ENCODE data around the gene NES.

The NES gene

DNA sequence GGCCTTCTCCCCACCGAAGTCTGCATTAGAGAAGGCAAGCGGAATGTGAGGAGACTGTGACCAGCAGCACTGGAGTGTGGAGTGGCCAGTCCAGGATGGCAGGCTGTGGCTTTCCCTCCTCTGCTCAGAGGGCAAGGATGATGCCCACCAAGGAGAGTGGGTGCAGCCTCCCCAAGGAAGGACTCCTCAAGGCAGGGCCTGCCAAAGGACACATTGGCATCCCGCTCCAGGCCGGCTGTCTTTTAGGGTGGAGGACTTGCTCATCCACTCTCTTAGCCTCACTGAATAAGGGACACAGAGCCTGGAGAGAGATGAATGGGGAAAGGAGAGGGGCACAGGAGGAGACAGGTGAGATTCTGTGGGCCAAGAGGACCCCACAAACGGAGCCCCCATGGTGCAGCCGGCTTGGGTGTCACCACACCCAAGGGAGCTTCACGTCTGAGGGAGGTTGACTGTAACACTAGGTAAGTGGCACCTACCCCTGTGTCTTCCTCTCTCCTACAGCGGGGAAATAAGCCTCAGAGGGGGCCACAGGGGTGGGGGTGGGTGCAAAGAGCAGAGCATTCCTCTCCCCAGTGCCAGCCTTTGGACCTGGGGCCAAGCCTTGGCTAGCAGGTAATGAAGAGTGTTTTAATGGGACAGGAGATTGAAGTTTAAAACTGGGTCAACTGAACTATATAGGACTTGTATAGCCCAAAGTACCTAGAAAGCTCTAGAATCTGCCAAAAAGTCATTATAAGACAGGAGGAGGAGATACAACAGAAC lies 4.2 kb upstream of the NES start:
- no peak for DNase-seq

DNA sequence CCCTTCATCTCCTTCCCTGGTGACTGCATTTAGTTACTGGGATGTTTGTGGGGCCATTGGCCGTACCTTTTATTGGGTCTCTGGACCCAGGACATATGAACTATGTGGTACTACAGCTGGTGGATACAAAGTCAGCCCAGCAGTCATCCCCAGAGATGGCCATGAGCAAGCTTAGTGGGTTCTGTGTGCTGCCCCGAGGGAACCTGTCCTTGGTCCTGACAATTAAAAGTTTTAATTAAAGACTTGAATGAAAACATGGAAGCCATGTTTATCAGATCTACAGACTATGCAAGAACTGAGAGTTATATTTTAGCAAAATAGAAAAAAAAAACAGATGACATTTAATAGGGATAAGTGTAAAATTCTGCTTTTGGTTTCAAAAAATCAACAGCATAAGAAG lies 2.8 kb upstream of the NES start:
- DNase-seq: no peak

DNA sequence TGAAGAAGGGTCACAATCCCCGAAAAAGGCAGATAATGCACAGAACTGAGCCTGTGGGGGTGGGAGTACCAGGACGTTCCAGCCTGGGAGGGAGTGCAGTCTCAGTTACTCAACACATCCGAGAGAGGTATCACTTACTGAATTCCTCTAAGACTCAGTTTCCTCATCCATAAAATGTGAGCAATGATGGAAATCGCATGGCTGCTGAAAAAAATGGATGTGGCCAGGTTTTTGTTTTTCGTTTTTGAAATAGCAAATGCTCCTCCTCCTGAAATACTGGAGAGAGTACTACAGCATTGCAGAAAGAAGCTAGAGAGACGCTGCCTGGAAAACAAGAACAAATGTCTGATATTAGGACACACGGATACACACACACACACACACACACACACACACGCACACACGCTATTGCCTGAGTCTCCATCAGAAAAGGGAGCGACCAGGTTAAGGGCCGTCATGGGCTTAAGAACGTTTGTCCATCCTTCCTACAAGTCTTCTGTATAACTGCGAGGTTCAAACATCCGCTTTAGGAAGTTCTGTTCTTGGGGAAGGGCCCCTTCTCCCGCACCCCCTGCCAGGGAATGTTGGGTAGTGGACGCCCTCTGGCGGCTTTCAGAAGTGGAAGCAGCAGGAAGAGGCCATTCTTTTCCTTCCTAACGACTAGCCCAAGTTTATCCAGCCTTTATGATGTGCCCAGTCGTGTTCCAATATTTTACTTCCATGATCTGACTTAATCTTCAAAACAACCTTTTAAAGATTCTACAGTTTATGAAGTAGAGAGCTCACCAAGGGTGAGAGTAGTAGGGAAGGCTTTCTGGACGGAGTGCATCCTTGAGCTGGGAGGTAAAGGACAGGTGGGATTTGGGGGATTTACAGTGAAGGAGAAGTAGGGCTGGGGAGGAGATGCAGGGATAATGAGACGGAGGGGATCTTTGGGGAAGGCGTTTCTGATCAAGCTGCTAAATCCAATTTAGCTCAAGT lies 699 bp upstream of the NES start:
- DNase-seq: peak; percentile 45

DNA sequence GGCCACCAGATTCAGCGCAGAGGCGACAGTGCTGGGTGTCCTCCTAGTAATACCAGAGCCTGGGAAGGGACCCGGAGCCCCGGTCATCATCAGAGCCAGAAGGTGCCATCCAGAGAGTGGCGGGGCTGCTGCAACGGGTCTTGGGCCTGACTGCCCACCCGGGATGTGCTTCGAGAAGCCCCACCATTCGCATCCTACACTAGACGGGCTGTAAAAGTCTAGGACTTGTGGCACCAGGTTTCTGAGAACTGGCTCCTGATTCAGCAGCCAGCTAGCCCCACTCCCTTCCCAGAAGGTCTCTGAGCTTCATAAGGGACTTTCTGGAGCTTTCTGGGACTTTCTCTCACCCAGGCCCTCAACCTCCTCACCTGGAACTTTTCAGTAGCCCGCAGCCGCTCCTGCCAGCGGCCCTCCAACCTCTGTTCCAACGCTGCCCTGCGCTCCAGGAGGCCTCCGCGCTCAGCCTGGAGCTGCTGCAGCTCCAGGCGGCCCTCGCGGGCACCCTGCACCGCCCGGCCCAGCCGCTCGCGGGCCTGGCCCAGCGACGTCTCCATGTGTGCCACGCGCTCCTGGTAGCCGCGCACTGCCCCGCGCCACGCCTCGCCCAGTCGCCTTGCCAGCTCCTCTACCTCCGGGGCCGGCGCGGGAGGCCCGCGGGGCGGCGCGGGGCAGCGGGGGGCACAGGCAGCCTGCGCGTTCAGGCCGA lies 940 bp downstream of the NES start:
- no peak for DNase-seq

DNA sequence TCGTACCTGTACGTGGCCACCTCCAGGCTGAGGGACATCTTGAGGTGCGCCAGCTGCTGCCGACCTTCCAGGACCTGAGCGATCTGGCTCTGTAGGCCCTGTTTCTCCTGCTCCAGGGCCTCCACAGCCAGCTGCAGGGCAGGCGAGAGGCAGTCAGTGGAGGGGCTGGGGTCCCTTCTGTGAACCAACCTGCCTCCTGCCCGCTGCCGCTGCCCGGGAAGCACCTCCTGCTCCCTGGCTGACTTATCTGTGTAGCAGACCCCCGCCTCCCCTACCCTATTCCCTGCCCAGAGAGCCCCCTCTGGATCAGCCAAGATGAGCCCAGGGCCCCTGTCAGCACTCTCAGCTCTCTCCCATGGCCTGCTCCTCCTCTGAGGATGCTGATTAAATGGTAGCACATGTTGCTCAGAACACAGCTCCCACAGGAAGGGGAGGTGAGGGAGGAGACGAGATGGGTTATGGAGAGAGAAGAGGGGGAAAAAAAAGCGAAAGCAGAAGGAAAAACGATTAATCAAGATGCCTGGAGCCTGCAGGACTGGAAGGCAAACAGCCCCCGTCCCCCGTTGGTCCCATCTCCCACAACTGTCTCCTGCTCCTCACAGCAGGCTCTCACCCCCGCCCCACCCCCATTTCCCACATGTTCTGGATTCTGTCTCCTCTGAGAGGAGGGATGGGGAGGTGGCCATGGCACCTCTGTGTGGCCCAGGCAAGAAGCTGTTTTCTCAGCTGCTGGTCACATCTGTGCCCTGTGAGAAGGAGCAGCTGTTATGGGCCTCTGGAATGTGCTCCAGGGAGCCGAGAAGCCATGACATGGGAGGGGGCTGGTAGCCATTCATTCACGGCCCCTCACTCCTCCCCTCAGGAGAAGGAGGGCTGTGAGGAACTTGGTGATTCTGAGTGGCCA lies 1.7 kb downstream of the NES start:
- no peak for DNase-seq

DNA sequence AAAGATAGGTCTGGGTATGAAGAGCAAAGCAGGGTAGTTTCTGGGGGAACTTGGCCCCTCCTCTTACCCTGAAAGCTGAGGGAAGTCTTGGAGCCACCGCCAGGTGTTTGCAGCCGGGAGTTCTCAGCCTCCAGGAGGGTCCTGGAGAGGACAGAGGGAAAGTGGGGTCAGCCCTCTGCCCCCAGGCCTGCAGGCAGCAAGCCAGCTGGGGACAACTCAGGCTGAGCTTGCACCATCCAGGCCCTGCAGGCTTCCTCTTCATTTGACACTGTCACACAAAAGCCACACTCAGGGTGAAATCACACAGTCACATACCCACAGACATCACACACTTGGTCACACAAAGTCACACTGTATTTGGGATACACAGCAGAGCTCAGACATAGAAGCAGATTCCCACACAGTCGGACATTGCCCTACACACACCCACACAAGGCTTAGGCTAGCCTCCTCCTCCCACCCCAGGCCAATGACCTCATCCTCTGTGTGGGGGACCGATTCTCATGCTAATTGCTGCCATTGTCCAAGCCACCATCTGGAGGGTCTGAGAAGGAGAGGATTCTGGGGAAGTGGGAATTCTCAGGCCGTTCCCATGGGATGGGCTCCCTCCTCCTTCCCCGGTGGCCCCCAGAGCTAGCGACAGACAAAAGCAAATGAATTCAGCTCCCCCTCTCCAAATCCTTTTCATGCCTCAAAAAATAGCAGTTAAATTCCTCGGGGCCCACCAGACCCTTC lies 3.7 kb downstream of the NES start:
- DNase-seq: no peak

DNA sequence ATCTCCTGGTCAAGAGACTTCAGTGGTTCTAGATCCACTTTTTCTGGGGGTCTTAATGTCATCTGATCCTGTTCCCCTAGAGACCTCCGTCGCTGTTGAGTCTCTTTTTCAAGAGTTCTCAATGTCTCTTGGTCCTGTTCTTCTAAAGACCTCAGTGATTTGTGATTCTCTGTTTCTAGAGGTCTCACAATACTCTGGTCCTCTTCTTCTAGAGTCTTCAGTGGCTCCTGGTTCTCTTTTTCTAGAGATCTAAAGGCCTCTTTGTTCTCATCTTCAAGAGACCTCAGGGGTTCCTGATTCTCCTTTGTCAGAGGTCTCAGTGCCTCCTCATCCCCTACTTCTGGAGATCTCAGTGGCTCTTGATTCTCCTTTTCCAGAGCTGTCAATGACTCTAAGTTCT lies 5.4 kb downstream of the NES start:
- no peak for DNase-seq

DNA sequence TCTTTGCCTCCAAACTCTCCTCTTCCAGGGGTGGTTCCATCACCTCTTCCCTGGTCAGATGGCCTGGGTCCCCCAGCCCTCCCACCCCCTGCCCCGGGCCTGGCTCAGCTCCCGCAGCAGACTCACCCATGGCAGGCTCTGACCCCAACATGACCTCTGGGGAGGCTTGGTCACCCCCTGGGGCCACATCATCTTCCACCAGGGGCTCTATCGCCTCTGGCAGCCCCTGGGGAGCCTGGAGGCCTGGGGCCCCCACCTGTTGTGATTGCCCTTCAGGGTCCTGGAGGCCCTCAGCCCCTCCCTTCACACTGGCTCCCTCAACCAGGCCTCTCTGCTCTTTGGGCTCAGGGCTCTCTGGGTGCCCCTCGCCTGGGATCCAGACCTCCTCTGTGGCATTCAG lies 6.4 kb downstream of the NES start:
- DNase-seq: no peak

DNA sequence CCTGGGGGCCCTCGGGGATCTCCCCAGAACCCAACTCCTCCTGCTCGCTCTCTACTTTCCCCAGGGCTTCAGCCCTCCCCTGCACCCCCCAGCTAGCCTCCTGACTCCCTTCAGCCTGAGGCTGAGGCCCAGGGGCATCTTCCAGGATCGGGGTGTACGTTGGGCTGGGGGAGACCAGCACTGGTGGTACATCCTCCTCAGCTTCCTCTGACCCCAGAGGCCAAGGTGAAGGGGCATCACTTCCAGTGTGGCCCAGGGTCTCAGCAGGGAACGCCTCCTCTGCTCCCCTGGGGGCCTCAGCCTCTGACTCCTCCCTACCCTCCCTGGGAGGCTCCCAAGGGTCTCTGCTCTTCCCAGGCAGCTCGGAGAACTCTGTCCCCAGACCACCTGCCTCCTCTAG lies 6.8 kb downstream of the NES start:
- DNase-seq: no peak

DNA sequence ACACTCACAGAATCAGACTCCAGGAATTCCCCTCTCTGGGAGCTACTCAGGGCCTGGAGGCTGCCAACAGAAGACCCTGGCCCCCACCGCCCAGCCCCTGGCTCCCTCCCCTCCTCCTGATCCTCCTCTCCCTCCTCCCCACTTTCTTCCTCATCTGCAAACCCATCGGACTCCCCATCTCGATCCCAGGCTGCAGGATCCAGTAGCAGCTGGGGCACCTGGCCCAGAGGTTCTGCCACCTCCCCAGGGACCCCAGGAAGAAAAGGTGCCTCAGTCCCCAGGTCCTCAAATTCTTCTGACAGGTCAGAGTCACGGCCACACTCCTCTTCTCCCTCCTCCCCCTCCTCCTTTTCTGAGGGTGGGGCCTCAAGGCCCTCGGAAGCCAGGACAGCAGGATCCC lies 7.4 kb downstream of the NES start:
- DNase-seq: no peak

DNA sequence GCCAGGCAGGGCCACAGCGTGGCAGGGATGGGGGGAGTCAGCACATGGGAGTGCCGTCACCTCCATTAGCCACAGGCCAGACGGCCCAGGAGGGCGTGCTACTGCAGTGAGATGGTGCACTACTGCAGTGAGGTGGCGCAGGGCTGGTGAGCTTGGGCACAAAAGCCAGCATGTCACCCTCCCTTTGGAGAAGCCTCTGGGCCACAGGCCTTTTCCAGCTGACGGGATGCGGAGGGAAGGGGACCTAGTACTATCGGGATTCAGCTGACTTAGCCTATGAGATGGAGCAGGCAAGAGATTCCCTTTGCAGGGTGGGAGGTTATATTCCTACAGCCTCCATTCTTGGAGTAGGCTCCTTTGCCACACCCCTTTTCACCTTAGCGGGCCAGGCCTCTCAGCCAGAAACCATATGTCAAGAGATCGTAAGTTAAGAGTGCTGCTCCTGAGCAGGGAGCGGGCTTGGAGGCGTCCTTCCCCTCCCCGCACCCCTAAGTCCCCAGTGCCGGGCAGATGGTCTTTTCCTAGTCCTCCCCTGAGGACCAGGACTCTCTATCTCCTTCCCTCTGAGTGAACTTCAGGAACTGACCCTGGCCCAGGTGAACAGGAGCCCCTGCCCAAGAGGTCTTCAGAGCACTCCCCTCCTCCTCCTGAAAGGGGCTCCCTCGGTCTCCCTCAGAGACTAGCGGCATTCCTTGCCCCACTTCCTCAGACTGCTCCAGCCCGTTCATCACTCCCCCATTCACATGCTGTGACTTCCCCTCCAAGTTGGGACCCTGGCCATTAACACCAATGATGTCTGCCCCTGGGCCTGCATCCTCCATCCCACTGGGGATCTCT lies 8.2 kb downstream of the NES start:
- DNase-seq: no peak

DNA sequence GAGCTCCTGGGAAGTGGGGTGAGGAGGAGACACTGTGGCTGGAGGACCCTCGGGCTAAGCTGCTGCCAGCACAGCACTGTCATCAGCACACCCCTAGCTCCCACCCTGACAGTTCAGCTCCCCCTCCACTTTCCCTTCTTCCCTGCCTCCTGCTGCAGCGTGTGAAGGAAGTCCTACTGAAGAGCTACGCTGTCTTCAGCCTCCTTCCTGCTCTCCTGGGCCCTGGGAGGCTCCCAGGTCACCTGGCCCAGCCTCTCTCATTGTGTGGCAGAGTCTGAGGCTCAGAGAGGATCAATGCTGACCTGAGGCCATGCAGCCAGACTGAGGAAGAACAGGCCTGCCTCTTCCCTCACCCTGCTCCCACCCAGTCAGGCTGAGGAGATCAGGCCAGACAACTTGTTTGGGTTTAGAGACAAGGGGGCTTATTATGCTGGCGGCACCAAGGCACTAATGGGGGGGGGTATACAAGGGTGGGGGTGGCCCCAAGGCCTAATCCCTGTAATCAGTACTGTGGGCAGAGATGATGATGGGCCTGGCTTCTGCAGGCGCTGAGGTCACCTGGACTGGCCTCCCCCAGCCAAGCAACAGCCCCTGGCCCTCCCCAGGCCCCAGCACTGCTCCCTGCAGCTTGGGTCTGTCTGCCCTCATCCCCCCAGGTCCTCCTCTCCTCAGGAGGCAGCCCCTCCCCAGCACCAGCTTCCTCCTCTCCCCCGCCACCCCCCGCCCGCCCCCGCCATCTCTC lies 9.1 kb downstream of the NES start:
- DNase-seq: no peak

DNA sequence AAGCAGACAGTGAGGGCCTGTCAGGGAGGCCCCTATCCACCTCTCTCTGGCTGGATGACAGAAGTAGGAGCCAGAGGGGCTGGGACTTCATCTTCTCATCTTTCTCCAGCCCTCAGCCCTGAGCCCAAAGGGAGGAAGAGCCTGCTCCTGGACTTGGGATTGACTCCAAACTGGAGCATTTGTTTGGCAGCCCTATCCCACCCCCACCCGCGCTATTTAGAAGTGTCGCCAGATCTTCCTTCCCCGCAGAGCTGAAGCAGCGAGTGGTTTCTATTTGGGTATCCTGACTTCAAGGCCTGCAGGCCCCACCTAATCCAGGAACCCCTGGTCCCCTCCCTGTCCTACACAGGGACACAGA lies 9.6 kb downstream of the NES start:
- DNase-seq: no peak

DNA sequence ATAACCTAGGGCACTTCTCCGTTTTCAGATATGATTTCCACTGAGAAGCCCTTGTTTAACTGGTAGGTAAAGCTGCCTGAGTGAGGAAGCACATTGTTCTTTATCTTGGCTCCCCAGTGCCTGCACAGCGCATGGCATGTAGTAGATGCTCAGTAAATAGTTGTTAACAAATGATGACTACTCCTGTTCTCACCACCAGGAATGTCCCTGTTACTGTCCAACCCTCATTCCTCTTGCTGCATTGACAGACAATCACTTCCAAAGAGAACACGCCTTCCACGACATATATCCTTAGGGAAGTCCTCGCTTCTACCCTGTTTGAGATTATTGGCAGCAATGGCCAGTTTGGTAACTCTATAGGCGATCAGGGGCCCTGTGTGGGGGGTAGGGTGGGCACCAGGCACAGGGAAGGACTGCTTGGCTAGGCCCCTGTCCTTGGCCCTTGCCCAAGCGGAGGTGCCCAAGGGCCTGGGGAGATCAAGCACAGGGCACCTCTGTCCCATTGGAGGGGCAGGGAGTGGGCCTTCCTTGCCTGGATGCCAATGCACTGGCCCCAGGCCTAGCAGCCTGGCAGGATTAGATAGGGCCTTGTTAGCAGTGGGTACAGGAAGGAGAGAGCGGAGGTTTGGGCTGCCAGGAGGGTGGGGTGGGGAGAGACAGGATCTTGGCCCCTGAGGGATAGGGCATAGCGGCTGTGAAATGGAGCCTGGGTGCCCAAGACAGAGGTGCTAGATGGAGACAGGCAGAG lies 10.2 kb downstream of the NES start:
- no peak for DNase-seq

DNA sequence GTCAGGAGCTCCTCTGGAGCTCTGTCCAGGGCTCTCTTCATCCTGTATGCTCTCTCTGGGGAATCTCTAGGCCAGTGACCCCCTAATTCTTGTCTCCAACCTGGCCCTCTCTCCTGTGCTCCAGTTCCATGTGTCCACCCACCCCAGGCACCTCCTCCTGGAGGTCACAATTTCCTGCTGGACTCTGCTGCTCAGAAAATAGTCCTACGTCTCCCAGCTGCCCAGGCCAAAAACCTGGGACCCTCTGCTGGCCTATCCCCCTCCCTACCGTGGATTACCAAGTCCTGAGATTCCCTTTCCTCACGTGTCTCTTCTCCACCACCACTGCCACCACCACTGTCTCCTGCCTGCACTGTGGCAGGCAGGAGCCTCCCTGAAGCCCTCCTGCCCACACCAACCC lies 11.7 kb downstream of the NES start:
- no peak for DNase-seq

DNA sequence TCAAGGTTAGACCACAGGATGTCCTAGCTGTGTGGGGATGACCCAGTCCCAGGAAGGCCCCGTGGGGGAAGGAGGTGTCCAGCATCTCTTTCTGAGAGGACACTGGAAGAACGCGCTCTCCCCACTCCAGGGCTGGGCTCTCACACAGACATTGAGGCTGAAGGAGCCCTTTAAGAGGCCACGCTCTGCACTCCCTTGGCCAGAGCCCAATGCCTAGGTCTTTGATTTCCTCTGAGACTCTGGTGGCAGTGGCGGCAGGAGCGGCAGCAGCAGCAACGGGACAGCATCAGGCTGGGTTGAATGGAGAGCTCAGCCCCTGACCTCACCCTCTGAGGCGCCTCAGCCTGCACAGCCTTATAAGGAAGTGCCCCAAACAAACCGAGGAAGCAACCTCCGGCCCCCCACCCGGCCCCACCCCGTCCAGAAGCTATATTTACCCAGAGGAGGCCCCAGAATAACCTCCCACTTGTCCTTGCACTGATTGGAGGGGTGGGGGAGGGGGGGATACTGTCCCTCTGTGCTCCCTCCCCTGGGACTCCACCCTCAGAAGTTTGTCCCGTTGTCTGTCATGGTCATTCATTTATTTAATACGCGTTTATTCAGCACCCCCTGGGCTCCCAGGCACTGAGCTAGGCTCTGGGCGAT lies 12.3 kb downstream of the NES start:
- DNase-seq: peak; percentile 79

DNA sequence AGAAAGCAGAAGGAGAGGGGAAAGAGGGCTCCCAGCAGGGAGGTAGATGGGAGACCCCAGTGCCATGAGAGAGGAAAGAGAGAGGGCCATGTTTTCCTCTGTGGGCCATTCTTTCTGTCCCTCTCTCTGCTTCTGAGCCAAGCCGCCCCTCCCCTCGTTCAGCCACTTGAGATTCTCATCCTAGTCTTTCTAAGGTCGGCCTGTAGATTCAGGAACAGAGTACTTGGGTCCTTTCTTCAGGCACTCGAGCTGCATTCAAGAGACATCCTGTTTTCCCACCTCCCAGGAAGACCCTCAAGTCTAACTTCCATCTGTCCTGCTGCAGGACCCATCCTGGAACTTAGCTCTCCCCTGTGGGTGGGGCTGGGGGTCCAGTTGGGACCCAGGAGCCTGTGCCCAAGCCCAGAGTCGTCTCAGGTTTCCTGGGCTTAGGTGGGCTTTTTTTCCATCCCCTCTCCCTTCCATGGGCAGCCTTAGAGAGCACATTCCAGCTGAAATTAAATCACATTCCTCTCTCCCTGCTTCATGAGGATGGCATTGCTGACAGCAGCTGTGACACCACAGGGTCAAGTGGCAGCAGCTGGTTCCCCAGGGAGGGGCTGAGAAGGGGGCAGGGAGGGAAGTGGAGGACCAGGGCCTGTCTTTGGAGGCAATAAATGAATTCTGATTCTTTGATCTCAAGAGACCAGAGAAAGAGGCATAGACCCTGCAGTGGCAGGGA lies 13.0 kb downstream of the NES start:
- DNase-seq: peak; percentile 29

DNA sequence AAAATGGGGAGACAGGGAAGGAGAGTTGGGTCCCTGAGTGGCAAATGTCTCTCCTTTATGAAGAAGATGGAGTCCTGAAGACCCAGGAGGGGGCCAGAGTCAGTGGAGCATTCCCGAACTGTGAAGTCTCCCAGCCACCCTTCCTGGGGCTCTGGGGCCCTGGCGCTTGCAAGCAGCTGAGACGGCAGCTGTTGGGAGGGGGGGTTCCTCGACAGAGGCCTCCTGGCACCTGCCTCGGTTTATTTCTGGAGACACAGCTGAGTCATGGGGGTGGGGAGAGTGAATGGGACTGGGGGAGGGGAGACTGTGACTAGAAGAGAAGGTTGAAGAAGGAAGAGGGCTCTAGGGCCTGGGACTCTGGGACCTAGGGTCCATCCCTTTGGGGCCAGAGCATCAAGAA lies 14.0 kb downstream of the NES start:
- no peak for DNase-seq

DNA sequence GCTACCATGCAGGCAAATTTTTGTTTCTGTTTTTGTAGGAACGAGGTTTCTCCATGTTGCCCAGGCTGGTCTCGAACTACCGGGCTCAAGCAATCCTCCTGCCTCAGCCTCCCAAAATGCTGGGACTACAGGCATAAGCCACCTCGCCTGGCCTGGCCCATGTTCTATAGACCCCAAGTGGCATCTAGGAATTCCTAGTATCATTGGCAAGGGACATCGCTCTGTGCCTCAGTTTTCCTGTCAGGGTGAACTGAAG lies 14.5 kb downstream of the NES start:
- no peak for DNase-seq

Data from DMS79 (cell line).